GM12878 (cell line): ENCODE data around the gene RCN2. TPM values are rescaled to one million over a fixed set of nuclear protein-coding genes. Genes with fewer than 3 reads are reported as not detected.

Experiments used
- ATAC-seq: fragments of 200-7000 bp; cut with Tn5 transposase; 3 replicates; pipeline ENCODE4 v1.9.1; 2020; ENCODE audit warnings: mild to moderate bottlenecking, moderate library complexity
- BruUV-seq: library from RNA; stranded (reverse); fragments of 400-500 nt; replicated peaks from 2 replicates; lab custom pipeline; 2021; lab: Mats Ljungman, UMichigan
- CTCF ChIA-PET: fragments of 300-600 bp; sonication (Branson Sonifier 250); formaldehyde crosslinking; extraction: SDS; loops from one replicate; lab custom pipeline; 2021; ENCODE audit warnings: inconsistent platforms; lab: Yijun Ruan, JAX
- POLR2A ChIA-PET: fragments of 350-600 bp; formaldehyde crosslinking; extraction: SDS; loops from one replicate; lab custom pipeline; 2021; ENCODE audit warnings: inconsistent platforms; lab: Charles Lee
- RAD21 ChIA-PET: fragments of 300-600 bp; sonication (Branson Sonifier 250); formaldehyde crosslinking; loops from one replicate; lab custom pipeline; 2023; ENCODE audit warnings: antibody characterized with exemption; ENCODE audit not compliant: unreplicated experiment; lab: Charles Lee
- SMC1A ChIA-PET: fragments of 300-600 bp; sonication (Branson Sonifier 250); formaldehyde crosslinking; loops from one replicate; lab custom pipeline; 2023; ENCODE audit not compliant: unreplicated experiment, uncharacterized antibody; lab: Charles Lee
- DNase-seq: peaks from one replicate; pipeline ENCODE4 v3.0.0-alpha.2; 2011; ENCODE audit warnings: low read depth, low spot score
- FAIRE-seq: peaks from 3 replicates; lab custom pipeline; 2011; peaks lifted over from hg19 to GRCh38; lab: Jason Lieb, UNC
- H2AFZ ChIP-seq: 2 replicates; pipeline ENCODE4 v1.6.0; 2011; ENCODE audit warnings: low read depth, low read length, control low read depth; ENCODE audit not compliant: control insufficient read depth
- H3K27ac ChIP-seq: 2 replicates; pipeline ENCODE4 v1.5.1; 2011; ENCODE audit warnings: control low read depth; ENCODE audit not compliant: control insufficient read depth, insufficient read depth
- H3K27me3 ChIP-seq, 2 experiments: replicated peaks in 1 of 2; 2 replicates each; pipeline versions ENCODE4 v1.6.0 to v1.6.1; 2011; ENCODE audit warnings: low read length in 1 of 2; ENCODE audit not compliant: control insufficient read depth in 2 of 2, insufficient read depth in 2 of 2
- H3K36me3 ChIP-seq, 2 experiments: 2 replicates each; pipeline ENCODE4 v1.5.1; 2011; ENCODE audit warnings: low read length in 1 of 2; ENCODE audit not compliant: control insufficient read depth in 2 of 2, insufficient read depth in 2 of 2
- H3K4me1 ChIP-seq: 2 replicates; pipeline ENCODE4 v1.6.1; 2011; ENCODE audit warnings: mild to moderate bottlenecking, low read length, moderate library complexity, mixed read lengths; ENCODE audit not compliant: control insufficient read depth, insufficient read depth
- H3K4me2 ChIP-seq: 2 replicates; pipeline ENCODE4 v1.6.0; 2011; ENCODE audit warnings: control low read depth; ENCODE audit not compliant: control insufficient read depth, insufficient read depth
- H3K4me3 ChIP-seq: fragments of 200-600 bp; sonication (generic); 2 replicates; pipeline ENCODE4 v1.5.1; 2016
- H3K79me2 ChIP-seq: 2 replicates; pipeline ENCODE4 v1.6.0; 2011; ENCODE audit warnings: low read length; ENCODE audit not compliant: control insufficient read depth, insufficient read depth
- H3K9ac ChIP-seq: 2 replicates; pipeline ENCODE4 v1.8.0; 2011; ENCODE audit warnings: low read length, control low read depth, mixed read lengths; ENCODE audit not compliant: control insufficient read depth, insufficient read depth
- H3K9me3 ChIP-seq: replicated peaks from 3 replicates; pipeline ENCODE4 v1.5.1; 2011; ENCODE audit warnings: mild to moderate bottlenecking, low read length; ENCODE audit not compliant: control insufficient read depth, insufficient read depth
- H4K20me1 ChIP-seq: 2 replicates; pipeline ENCODE4 v1.6.0; 2011; ENCODE audit not compliant: control insufficient read depth, insufficient read depth
- BCL3 ChIP-seq: IDR thresholded peaks from 2 replicates; pipeline ENCODE4 v1.6.1; 2011; ENCODE audit warnings: borderline replicate concordance, low read depth, mild to moderate bottlenecking, moderate library complexity, low read length; ENCODE audit not compliant: insufficient read depth, poor library complexity, severe bottlenecking
- IRF4 ChIP-seq: IDR thresholded peaks from 2 replicates; pipeline ENCODE4 v1.6.1; 2011; ENCODE audit warnings: low read depth, low read length
- MTA3 ChIP-seq: IDR thresholded peaks from 2 replicates; pipeline ENCODE4 v1.6.1; 2012; ENCODE audit warnings: low read length, inconsistent platforms, borderline replicate concordance
- RB1 ChIP-seq: fragments of 450-650 bp; formaldehyde crosslinking; IDR thresholded peaks from 2 replicates; pipeline ENCODE4 v1.6.1; 2017; ENCODE audit warnings: mild to moderate bottlenecking, borderline replicate concordance
- SIX5 ChIP-seq: IDR thresholded peaks from 2 replicates; pipeline ENCODE4 v1.6.1; 2011; ENCODE audit warnings: mild to moderate bottlenecking, low read depth, low read length, moderate library complexity; ENCODE audit not compliant: severe bottlenecking
- SMAD5 ChIP-seq: IDR thresholded peaks from 2 replicates; pipeline ENCODE4 v1.6.1; 2016; ENCODE audit warnings: antibody characterized with exemption, low read depth
- YBX1 ChIP-seq: fragments of 450-650 bp; IDR thresholded peaks from 2 replicates; pipeline ENCODE4 v1.6.1; 2016; ENCODE audit warnings: antibody characterized with exemption
- WGBS: methylation state at CpG from one replicate; pipeline ENCODE4 v1.1.6; 2016; ENCODE audit warnings: low lambda C conversion rate; ENCODE audit not compliant: insufficient replicate concordance, insufficient coverage; ENCODE audit errors: missing lambda C conversion rate; 5-methylcytosine and 5-hydroxymethylcytosine counted together
- in situ Hi-C: fragments of 300-500 bp; cut with MboI; formaldehyde crosslinking; loops from 9 replicates; pipeline ENCODE4 v1.14.3; 2018; ENCODE audit warnings: mixed read lengths
- intact Hi-C: fragments of 100-400 bp; cut with micrococcal nuclease; formaldehyde crosslinking; loops from one replicate; pipeline ENCODE4 v1.14.2; 2022; ENCODE audit not compliant: unreplicated experiment
- polyA plus RNA-seq, 11 experiments: library from polyadenylated mRNA; depleted of rRNA in 4 of 11; unstranded in 6 of 11; stranded (reverse) in 5 of 11; fragments of >200 nt; fragmentation: Nextera tagmentation in 4 of 11; fragmentation: Illumina TruSeq in 1 of 11; extraction: Ambion mirVana in 4 of 11; extraction: Trizol in 1 of 11; gene quantifications; 1 replicate in 1 of 11; 2 replicates in 10 of 11; pipeline versions ENCODE4 v1.2.1 to v1.2.3, GENCODE V29; 2011 to 2016; ENCODE audit warnings: inconsistent platforms in 2 of 11, missing spikeins in 2 of 11, low read depth in 1 of 11
- total RNA-seq, 4 experiments: library from RNA; depleted of rRNA in 3 of 4; stranded (reverse); fragments of >200 nt in 3 of 4; fragmentation: Illumina TruSeq in 1 of 4; extraction: Trizol in 1 of 4; gene quantifications; 2 replicates each; pipeline versions ENCODE4 v1.2.1 to v1.2.3, GENCODE V29; 2013 to 2021

Gene RCN2
- total and polyA plus RNA-seq, 10 of the 15 experiments (the other 5 are each of a cell fraction or from before 2014, with no cell fraction given): 4.9 to 41.0 (median 12.9) TPM

- no TSS peak for BruUV-seq
- 72% methylated on average over 6 of the region's 6 CpGs for WGBS
- intact Hi-C loops: loop anchor here (10.0 kb wide), 1 partner anchor 202 kb away; no protein-coding TSS in a partner anchor
Observed at GRCh38 chr15:76982756-76983155, 51.2 kb downstream of the RCN2 start.

More at GRCh38 chr15:76982756-76983155, 51.2 kb downstream of the RCN2 start:
- peaks cover 17% of the 10 kb centered on the region for H3K4me1 ChIP-seq
- no peaks in the 10 kb centered on the region for H4K20me1 ChIP-seq
- ATAC-seq (no peak), DNase-seq (no peak), FAIRE-seq (no peak)
- H3K9ac ChIP-seq: no peak overlapping the region
- no peak overlapping the region for H2AFZ ChIP-seq
- H3K79me2 ChIP-seq: no peaks in the 10 kb centered on the region
- SMC1A ChIA-PET: interaction anchor here (0.6 to 12.7 kb wide), 7 partner anchors 9 to 1153 kb away, joined by 3 to 99 read pairs (median 3); partner anchors contain the start of gene PSTPIP1
- CTCF ChIA-PET: interaction anchor here (0.6 to 16.6 kb wide), 4 partner anchors 9 to 55 kb away, joined by 3 to 483 read pairs (median 17); no protein-coding TSS in a partner anchor
- RAD21 ChIA-PET: interaction anchor here (1.1 to 15.6 kb wide), 5 partner anchors 9 to 48 kb away, joined by 4 to 259 read pairs (median 9); no protein-coding TSS in a partner anchor
- H3K4me3 ChIP-seq: no peak overlapping the region
- no peak overlapping the region for H3K27ac ChIP-seq
- POLR2A ChIA-PET: interaction anchor here (1.4 kb wide), 1 partner anchor 11 kb away, joined by 6 read pairs; no protein-coding TSS in a partner anchor
- no peak for TF ChIP-seq SMAD5
- no peak for TF ChIP-seq IRF4
- no peak for TF ChIP-seq YBX1
- no peak for TF ChIP-seq MTA3
- TF ChIP-seq BCL3: no peak
- no peak for TF ChIP-seq SIX5
- no peak for TF ChIP-seq RB1
- H3K9me3 ChIP-seq: no peaks in the 10 kb centered on the region; the same call in 2 of the 3 replicates
- no peaks in the 10 kb centered on the region; a peak in 1 of 4 replicates for H3K27me3 ChIP-seq
- in situ Hi-C loops: no loop called here
- H3K36me3 ChIP-seq: no peaks in the 10 kb centered on the region
- no peak overlapping the region for H3K4me2 ChIP-seq
